Transverse colon (tissue), 3 donors: ENCODE measurements around the gene OPN1LW.

Source experiments
- CTCF ChIP-seq, 5 experiments: fragments of 200-600 bp in 3 of 5; fragments of 450-650 bp in 2 of 5; sonication (generic) in 3 of 5; IDR thresholded peaks; 1 replicate in 2 of 5; 2 replicates in 3 of 5; pipeline ENCODE4 v1.5.1; 2016 to 2017; ENCODE audit warnings: antibody characterized with exemption in 5 of 5, inconsistent platforms in 3 of 5, mild to moderate bottlenecking in 2 of 5, moderate library complexity in 1 of 5
- POLR2A ChIP-seq: fragments of 450-650 bp; IDR thresholded peaks from one replicate; pipeline ENCODE4 v1.6.1; 2016; ENCODE audit warnings: antibody characterized with exemption, mild to moderate bottlenecking, moderate library complexity

GRCh38 chrX:154114652-154115051 lies 29.4 kb upstream of the OPN1LW start:
- TF ChIP-seq CTCF (IDR thresholded peaks at IDR 0.05) (no peak), POLR2A (no peak)
